Fibroblast of mammary gland (primary cell): ENCODE data around the gene PPTC7.
"Not testable (repeated sequence)": the region's sequence is repeated elsewhere in the genome, so short reads cannot be mapped to it uniquely, and the experiment has no call there.

Experiments
- DNase-seq: peaks from one replicate; pipeline ENCODE4 v3.0.0-alpha.2; 2010; ENCODE audit warnings: low read depth
- H3K4me3 ChIP-seq: 2 replicates; pipeline ENCODE4 v1.5.1; 2011; ENCODE audit warnings: low read depth, mild to moderate bottlenecking, low read length, moderate library complexity; ENCODE audit not compliant: control insufficient read depth
- CTCF ChIP-seq: conservative IDR thresholded peaks from 2 replicates; pipeline ENCODE4 v1.5.1; 2011; ENCODE audit warnings: low read depth, low read length, inconsistent platforms; ENCODE audit not compliant: control insufficient read depth, insufficient read depth

Gene PPTC7

GRCh38 chr12:110532644-110533043 is 50.5 kb downstream of the PPTC7 start:
- no peak for TF ChIP-seq CTCF
- DNase-seq: no peak
- H3K4me3 ChIP-seq: no peak overlapping the region

GRCh38 chr12:110531741-110532333 is 51.3 kb downstream of the PPTC7 start:
- DNase-seq: peak; percentile 82
- no peak for TF ChIP-seq CTCF
- no peak overlapping the region for H3K4me3 ChIP-seq

- DNase-seq: no peak
- TF ChIP-seq CTCF: no peak
- no peak overlapping the region for H3K4me3 ChIP-seq
These were observed 52.6 kb downstream of the PPTC7 start for GRCh38 chr12:110530511-110530910.

- no peak overlapping the region for H3K4me3 ChIP-seq
- TF ChIP-seq CTCF: no peak
- DNase-seq: no peak
These were observed 54.8 kb downstream of the PPTC7 start for GRCh38 chr12:110528277-110528839.

- not testable (repeated sequence) for DNase-seq, H3K4me3 ChIP-seq
These were observed 62.0 kb downstream of the PPTC7 start for GRCh38 chr12:110520876-110521712.

- not testable (repeated sequence) for H3K4me3 ChIP-seq, DNase-seq
These were observed 65.1 kb downstream of the PPTC7 start for GRCh38 chr12:110518014-110518413.

- no peak for DNase-seq
- no peak overlapping the region for H3K4me3 ChIP-seq
- no peak for TF ChIP-seq CTCF
These were observed 66.1 kb downstream of the PPTC7 start for GRCh38 chr12:110516995-110517394.
